ENCODE results near the gene ASB7.

ASB7 gene

GRCh38 chr15:100686725-100687473, 84.5 kb downstream of the ASB7 start:
- no peak for DNase-seq (ENCODE audit: low spot score)

- no peak for DNase-seq (ENCODE audit: low spot score)
Measured at GRCh38 chr15:100687582-100688141, 85.3 kb downstream of the ASB7 start.

GRCh38 chr15:100688549-100689120, 86.2 kb downstream of the ASB7 start:
- DNase-seq (ENCODE audit: low spot score), result no peak

GRCh38 chr15:100689131-100689899, 86.9 kb downstream of the ASB7 start:
- no peak for DNase-seq (ENCODE audit: low spot score)

GRCh38 chr15:100690032-100690794, 87.8 kb downstream of the ASB7 start:
- no peak for DNase-seq (ENCODE audit: low spot score)

- DNase-seq (ENCODE audit: low spot score), result no peak
Measured at GRCh38 chr15:100690795-100691158, 88.4 kb downstream of the ASB7 start.

GRCh38 chr15:100691321-100691720, 88.9 kb downstream of the ASB7 start:
- no peak for DNase-seq (ENCODE audit: low spot score)

GRCh38 chr15:100692246-100692645, 89.9 kb downstream of the ASB7 start:
- no peak for DNase-seq (ENCODE audit: low spot score)

- no peak for DNase-seq (ENCODE audit: low spot score)
Measured at GRCh38 chr15:100692671-100693070, 90.3 kb downstream of the ASB7 start.

GRCh38 chr15:100693451-100693850, 91.1 kb downstream of the ASB7 start:
- DNase-seq (ENCODE audit: low spot score), result no peak

- no peak for DNase-seq (ENCODE audit: low spot score)
Measured at GRCh38 chr15:100694381-100695021, 92.1 kb downstream of the ASB7 start.

GRCh38 chr15:100695048-100695447, 92.7 kb downstream of the ASB7 start:
- no peak for DNase-seq (ENCODE audit: low spot score)

GRCh38 chr15:100696452-100696851, 94.1 kb downstream of the ASB7 start:
- DNase-seq (ENCODE audit: low spot score), result no peak
